ENCODE measurements around the gene NEUROD1.

NEUROD1 gene

DNA sequence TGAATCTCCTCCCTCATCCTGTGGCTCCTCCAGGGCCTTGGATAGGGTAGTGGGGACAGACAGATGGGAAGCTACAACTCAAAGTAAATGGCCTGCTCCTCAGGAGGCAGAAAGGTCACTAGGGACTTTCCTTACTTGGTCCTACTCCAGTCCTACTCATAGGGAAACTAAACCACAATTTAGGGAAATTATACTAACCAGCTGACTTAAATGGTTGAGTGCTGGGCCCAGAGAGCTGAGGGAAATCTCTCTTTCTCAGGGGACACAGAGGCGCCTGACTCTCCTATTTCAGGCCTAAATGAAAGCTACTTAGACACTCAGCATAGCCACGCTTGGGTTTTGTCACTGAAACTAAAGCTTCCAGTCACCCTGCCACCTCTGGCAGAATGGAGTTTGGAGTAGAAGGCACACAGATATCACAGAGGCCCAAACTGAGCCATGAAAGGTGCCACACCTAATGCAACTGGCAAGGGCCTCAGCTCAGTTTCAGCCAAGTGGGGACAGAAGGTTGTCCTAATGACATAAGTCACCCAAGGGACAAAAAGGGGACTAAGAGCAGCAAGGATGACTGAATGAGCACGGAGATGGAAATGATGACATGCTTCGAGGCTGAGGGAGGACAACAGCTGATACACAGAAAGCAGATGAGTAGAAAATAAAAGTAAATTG, 47.5 kb downstream of the NEUROD1 start:
- H4K20me1 ChIP-seq (ENCODE audit: insufficient read depth, low read length) = no peaks in the 10 kb centered on the region
- H3K9me3 ChIP-seq (replicated peaks; ENCODE audit: insufficient read depth, low read length) = no peaks in the 10 kb centered on the region
- no peaks in the 10 kb centered on the region for H3K4me1 ChIP-seq (ENCODE audit: low read length)
- H2AFZ ChIP-seq (ENCODE audit: low read length) = no peak overlapping the region
- H3K9ac ChIP-seq (ENCODE audit: low read length) = no peak overlapping the region
- H3K27ac ChIP-seq (ENCODE audit: low read length) = no peak overlapping the region
- H3F3A ChIP-seq (ENCODE audit: insufficient read depth, low read length) = no peaks in the 10 kb centered on the region
- no peaks in the 10 kb centered on the region for H3K79me2 ChIP-seq (ENCODE audit: low read length)
- H3K4me2 ChIP-seq (ENCODE audit: low read depth, low read length) = no peak overlapping the region
- TF ChIP-seq, protein P1, sequence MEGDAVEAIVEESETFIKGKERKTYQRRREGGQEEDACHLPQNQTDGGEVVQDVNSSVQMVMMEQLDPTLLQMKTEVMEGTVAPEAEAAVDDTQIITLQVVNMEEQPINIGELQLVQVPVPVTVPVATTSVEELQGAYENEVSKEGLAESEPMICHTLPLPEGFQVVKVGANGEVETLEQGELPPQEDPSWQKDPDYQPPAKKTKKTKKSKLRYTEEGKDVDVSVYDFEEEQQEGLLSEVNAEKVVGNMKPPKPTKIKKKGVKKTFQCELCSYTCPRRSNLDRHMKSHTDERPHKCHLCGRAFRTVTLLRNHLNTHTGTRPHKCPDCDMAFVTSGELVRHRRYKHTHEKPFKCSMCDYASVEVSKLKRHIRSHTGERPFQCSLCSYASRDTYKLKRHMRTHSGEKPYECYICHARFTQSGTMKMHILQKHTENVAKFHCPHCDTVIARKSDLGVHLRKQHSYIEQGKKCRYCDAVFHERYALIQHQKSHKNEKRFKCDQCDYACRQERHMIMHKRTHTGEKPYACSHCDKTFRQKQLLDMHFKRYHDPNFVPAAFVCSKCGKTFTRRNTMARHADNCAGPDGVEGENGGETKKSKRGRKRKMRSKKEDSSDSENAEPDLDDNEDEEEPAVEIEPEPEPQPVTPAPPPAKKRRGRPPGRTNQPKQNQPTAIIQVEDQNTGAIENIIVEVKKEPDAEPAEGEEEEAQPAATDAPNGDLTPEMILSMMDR (IDR thresholded peaks at IDR 0.05; ENCODE audit: low read length) = no peak
- no peak for TF ChIP-seq EZH2phosphoT487 (IDR thresholded peaks at IDR 0.05; ENCODE audit: low read length)
- TF ChIP-seq EZH2 (optimal IDR thresholded peaks at IDR 0.05; ENCODE audit: low read depth, low read length) = no peak
- DNase-seq = no peak
- no peak overlapping the region for H3K4me3 ChIP-seq (ENCODE audit: low read length)
- no peaks in the 10 kb centered on the region for H3K27me3 ChIP-seq (replicated peaks; ENCODE audit: insufficient read depth, low read length)
- H3K36me3 ChIP-seq (replicated peaks; ENCODE audit: insufficient read depth, low read length) = no peaks in the 10 kb centered on the region
- H3K9me2 ChIP-seq (replicated peaks; ENCODE audit: insufficient read depth, low read length) = no peaks in the 10 kb centered on the region

DNA sequence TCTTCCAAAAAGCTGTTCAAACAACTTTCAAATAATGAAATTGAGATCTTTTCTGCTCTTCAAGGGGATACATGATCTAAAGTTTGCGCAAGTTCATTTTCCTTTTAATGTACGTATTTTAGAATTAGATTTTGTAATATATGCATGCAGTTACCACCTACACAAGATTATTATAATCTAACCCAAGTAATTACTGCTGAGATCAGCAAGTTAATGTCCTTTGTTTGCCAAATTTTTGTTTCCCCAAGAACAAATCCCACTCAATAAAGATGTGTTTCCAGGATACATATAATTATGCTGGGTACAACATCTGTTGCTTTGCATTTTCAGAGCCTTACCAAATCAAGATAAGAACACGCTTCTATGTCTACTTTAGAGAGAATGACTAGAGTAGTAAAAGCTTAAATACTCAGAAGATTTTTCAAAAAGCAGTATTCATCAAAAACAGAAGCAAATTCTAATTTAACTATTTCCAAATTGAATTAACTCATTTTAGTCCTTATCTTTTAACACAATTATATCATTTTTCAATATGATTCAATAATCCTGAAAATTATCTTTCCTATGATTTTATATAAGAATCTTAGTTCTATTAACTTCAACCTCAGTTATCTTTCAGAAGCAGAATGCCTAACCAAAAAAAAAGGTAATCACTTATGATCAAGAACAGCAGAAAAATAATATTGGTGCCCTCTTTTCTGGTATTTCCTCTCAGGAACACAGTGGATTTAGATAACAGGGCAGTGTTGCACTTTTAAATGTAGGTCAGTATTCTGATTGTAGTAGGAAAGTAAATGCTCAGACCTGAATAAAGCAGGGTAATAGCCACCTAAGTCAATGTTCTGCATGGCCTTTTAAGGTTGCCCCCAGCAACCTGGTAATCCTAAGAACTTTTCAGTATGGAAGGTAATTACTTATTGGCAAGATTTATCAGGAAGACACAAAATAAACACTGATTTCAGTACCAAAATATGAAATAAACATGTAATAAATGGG, 51.4 kb downstream of the NEUROD1 start:
- Histone ChIP-seq H2AFZ (ENCODE audit: low read length) (no peak overlapping the region), H3K27ac (ENCODE audit: low read length) (no peak overlapping the region), H3K9ac (ENCODE audit: low read length) (no peak overlapping the region), H3F3A (ENCODE audit: insufficient read depth, low read length) (no peaks in the 10 kb centered on the region), H3K4me2 (ENCODE audit: low read depth, low read length) (no peak overlapping the region), H3K27me3 (replicated peaks; ENCODE audit: insufficient read depth, low read length) (no peaks in the 10 kb centered on the region), H3K4me1 (ENCODE audit: low read length) (no peaks in the 10 kb centered on the region), H3K79me2 (ENCODE audit: low read length) (no peaks in the 10 kb centered on the region), H3K9me3 (replicated peaks; ENCODE audit: insufficient read depth, low read length) (no peaks in the 10 kb centered on the region), H4K20me1 (ENCODE audit: insufficient read depth, low read length) (no peaks in the 10 kb centered on the region), H3K36me3 (replicated peaks; ENCODE audit: insufficient read depth, low read length) (no peaks in the 10 kb centered on the region), H3K4me3 (ENCODE audit: low read length) (no peak overlapping the region), H3K9me2 (replicated peaks; ENCODE audit: insufficient read depth, low read length) (no peaks in the 10 kb centered on the region)
- DNase-seq = no peak
- no peak for TF ChIP-seq EZH2phosphoT487 (IDR thresholded peaks at IDR 0.05; ENCODE audit: low read length)
- TF ChIP-seq, protein P1 (IDR thresholded peaks at IDR 0.05; ENCODE audit: low read length) = no peak
- no peak for TF ChIP-seq EZH2 (optimal IDR thresholded peaks at IDR 0.05; ENCODE audit: low read depth, low read length)

DNA sequence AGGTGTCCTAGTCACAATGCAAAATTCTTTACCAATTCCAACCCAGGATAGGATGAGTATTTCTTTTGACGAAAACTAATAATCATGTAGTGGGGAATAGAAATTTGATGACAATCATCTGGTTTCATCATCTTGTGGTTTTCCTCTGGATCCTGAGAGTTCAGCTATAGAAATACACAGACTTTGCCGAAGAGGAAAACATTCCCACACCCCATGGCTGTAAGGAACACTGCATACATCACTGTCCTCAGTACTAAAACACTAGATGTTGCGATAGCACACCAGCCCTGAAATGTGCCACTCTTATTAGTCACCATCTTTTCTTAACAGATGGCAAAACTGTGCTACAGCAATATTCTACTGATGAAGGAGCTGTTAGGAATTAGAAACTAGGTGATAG, 52.8 kb downstream of the NEUROD1 start:
- Histone ChIP-seq H3K9me3 (replicated peaks; ENCODE audit: insufficient read depth, low read length) (no peaks in the 10 kb centered on the region), H3K9ac (ENCODE audit: low read length) (no peak overlapping the region), H3K9me2 (replicated peaks; ENCODE audit: insufficient read depth, low read length) (no peaks in the 10 kb centered on the region), H2AFZ (ENCODE audit: low read length) (no peak overlapping the region), H4K20me1 (ENCODE audit: insufficient read depth, low read length) (no peaks in the 10 kb centered on the region), H3K27me3 (replicated peaks; ENCODE audit: insufficient read depth, low read length) (no peaks in the 10 kb centered on the region), H3K4me1 (ENCODE audit: low read length) (no peaks in the 10 kb centered on the region), H3K27ac (ENCODE audit: low read length) (no peak overlapping the region), H3F3A (ENCODE audit: insufficient read depth, low read length) (no peaks in the 10 kb centered on the region), H3K79me2 (ENCODE audit: low read length) (no peaks in the 10 kb centered on the region), H3K36me3 (replicated peaks; ENCODE audit: insufficient read depth, low read length) (no peaks in the 10 kb centered on the region), H3K4me3 (ENCODE audit: low read length) (no peak overlapping the region), H3K4me2 (ENCODE audit: low read depth, low read length) (no peak overlapping the region)
- no peak for DNase-seq
- TF ChIP-seq, protein P1 (IDR thresholded peaks at IDR 0.05; ENCODE audit: low read length) = no peak

All from MM.1S (cell line).